B cell (primary cell): ENCODE measurements around the gene MUS81. TPM values are rescaled to one million over a fixed set of nuclear protein-coding genes. Genes with fewer than 3 reads are reported as not detected.

ENCODE experiments used
- ATAC-seq: fragments of 200-7000 bp; cut with Tn5 transposase; one replicate; pipeline ENCODE4 v1.10.0; 2021; ENCODE audit warnings: low read depth, mild to moderate bottlenecking, moderate number of reproducible peaks, moderate library complexity
- CTCF ChIA-PET: fragments of 350-600 bp; sonication (Branson Sonifier 250); formaldehyde crosslinking; loops from one replicate; lab custom pipeline; 2021; ENCODE audit warnings: antibody characterized with exemption, inconsistent platforms; lab: Charles Lee
- POLR2A ChIA-PET: fragments of 350-600 bp; sonication (Branson Sonifier 250); formaldehyde crosslinking; loops from one replicate; lab custom pipeline; 2021; ENCODE audit warnings: antibody characterized with exemption; lab: Charles Lee
- DNase-seq: peaks from one replicate; pipeline ENCODE4 v3.0.0; 2013
- H2AFZ ChIP-seq: 2 replicates; pipeline ENCODE4 v1.6.1; 2012; ENCODE audit warnings: mild to moderate bottlenecking, low read depth, low read length; ENCODE audit not compliant: insufficient read depth, poor library complexity, severe bottlenecking
- H3K27ac ChIP-seq, 2 donors: 1 replicate in 1 of 2; 2 replicates in 1 of 2; pipeline ENCODE4 v1.5.1; 2012 to 2013; ENCODE audit warnings: low read length in 2 of 2, mild to moderate bottlenecking in 2 of 2, moderate library complexity in 1 of 2
- H3K27me3 ChIP-seq, 4 experiments: fragments of 200-600 bp in 1 of 4; sonication (generic) in 1 of 4; replicated peaks in 1 of 4; 1 replicate in 2 of 4; 2 replicates in 2 of 4; pipeline versions ENCODE4 v1.6.1 to v1.7.0; 2013 to 2016; ENCODE audit warnings: low read length in 3 of 4, mild to moderate bottlenecking in 2 of 4, mixed read lengths in 1 of 4, moderate library complexity in 1 of 4; ENCODE audit not compliant: insufficient read depth in 4 of 4, control insufficient read depth in 3 of 4; ENCODE audit errors: control extremely low read depth in 1 of 4
- H3K36me3 ChIP-seq, 2 experiments: replicated peaks in 1 of 2; 1 replicate in 1 of 2; 2 replicates in 1 of 2; pipeline versions ENCODE4 v1.6.1 to v1.7.1; 2013; ENCODE audit warnings: low read length in 1 of 2; ENCODE audit not compliant: insufficient read depth in 2 of 2, control insufficient read depth in 1 of 2; ENCODE audit errors: control extremely low read depth in 1 of 2, extremely low read depth in 1 of 2
- H3K4me1 ChIP-seq, 2 donors: fragments of 200-600 bp in 1 of 2; sonication (generic) in 1 of 2; 1 replicate in 1 of 2; 2 replicates in 1 of 2; pipeline versions ENCODE4 v1.5.1 to v1.6.1; 2013 to 2017; ENCODE audit warnings: low read length in 2 of 2; ENCODE audit not compliant: control insufficient read depth in 2 of 2, insufficient read depth in 2 of 2
- H3K4me2 ChIP-seq: replicated peaks from 2 replicates; pipeline ENCODE3; 2012; ENCODE audit warnings: mild to moderate bottlenecking, low read depth, low read length; ENCODE audit not compliant: poor library complexity, severe bottlenecking
- H3K4me3 ChIP-seq, 5 experiments: fragments of 200-600 bp in 1 of 5; sonication (generic) in 1 of 5; 1 replicate in 3 of 5; 2 replicates in 2 of 5; pipeline versions ENCODE4 v1.5.1 to v1.7.0; 2011 to 2016; ENCODE audit warnings: low read length in 4 of 5, mild to moderate bottlenecking in 4 of 5, low read depth in 2 of 5, control low read depth in 1 of 5, moderate library complexity in 1 of 5; ENCODE audit not compliant: insufficient read depth in 1 of 5; ENCODE audit errors: control extremely low read depth in 1 of 5, extremely low read depth in 1 of 5
- H3K79me2 ChIP-seq: fragments of 200-600 bp; sonication (generic); one replicate; pipeline ENCODE4 v1.6.0; 2016; ENCODE audit warnings: low read length; ENCODE audit not compliant: control insufficient read depth, insufficient read depth
- H3K9ac ChIP-seq: fragments of 200-600 bp; sonication (generic); 2 replicates; pipeline ENCODE4 v1.6.1; 2017; ENCODE audit warnings: mild to moderate bottlenecking, low read length, moderate library complexity
- H3K9me3 ChIP-seq, 3 donors: one replicate each; pipeline versions ENCODE4 v1.6.1 to v1.7.1; 2013; ENCODE audit warnings: low read length in 2 of 3; ENCODE audit not compliant: control insufficient read depth in 2 of 3, insufficient read depth in 1 of 3; ENCODE audit errors: control extremely low read depth in 1 of 3
- H4K20me1 ChIP-seq: 2 replicates; pipeline ENCODE4 v1.6.0; 2012; ENCODE audit warnings: mild to moderate bottlenecking, low read length; ENCODE audit not compliant: insufficient read depth, control insufficient read depth, poor library complexity, severe bottlenecking
- H3K27ac Mint-ChIP-seq: one replicate; pipeline ENCODE4 v1.8.0; 2021; ENCODE audit warnings: mixed read lengths
- H3K27me3 Mint-ChIP-seq: one replicate; pipeline ENCODE4 v1.8.0; 2021; ENCODE audit warnings: mixed read lengths
- H3K4me1 Mint-ChIP-seq: one replicate; pipeline ENCODE4 v1.8.0; 2021; ENCODE audit warnings: mixed read lengths
- H3K4me3 Mint-ChIP-seq: one replicate; pipeline ENCODE4 v1.8.0; 2021; ENCODE audit warnings: mixed read lengths
- H3K9me3 Mint-ChIP-seq: one replicate; pipeline ENCODE4 v1.8.0; 2022; ENCODE audit warnings: mixed read lengths; ENCODE audit not compliant: insufficient read depth
- EZH2 ChIP-seq: IDR thresholded peaks from 2 replicates; pipeline ENCODE4 v1.6.1; 2012; ENCODE audit warnings: borderline replicate concordance, low read depth, mild to moderate bottlenecking, moderate library complexity, low read length; ENCODE audit not compliant: insufficient read depth, poor library complexity, severe bottlenecking
- WGBS: methylation state at CpG from one replicate; pipeline ENCODE4 v1.1.5; 2013; ENCODE audit warnings: missing lambda C conversion rate; ENCODE audit not compliant: insufficient coverage; 5-methylcytosine and 5-hydroxymethylcytosine counted together
- intact Hi-C: fragments of 100-400 bp; cut with micrococcal nuclease; formaldehyde crosslinking; loops from one replicate; pipeline ENCODE4 v1.10.0; 2022
- polyA plus RNA-seq: library from polyadenylated mRNA; depleted of rRNA; stranded (reverse); fragments of >200 nt; gene quantifications from 2 replicates; pipeline ENCODE4 v1.2.3, GENCODE V29; 2012
- total RNA-seq, 2 donors: library from RNA; stranded (reverse); fragments of 120-200 nt in 1 of 2; gene quantifications; 1 replicate in 1 of 2; 2 replicates in 1 of 2; pipeline versions ENCODE4 v1.2.3 to v1.2.4, GENCODE V29; 2013 to 2022
- TF ChIP-seq, protein P1 (sequence below): fragments of 200-600 bp; IDR thresholded peaks from one replicate; pipeline ENCODE4 v1.8.0; 2022; ENCODE audit warnings: antibody characterized with exemption, mild to moderate bottlenecking

Gene MUS81
- total and polyA plus RNA-seq, 2 donors (not counting 1 experiment from before 2014, with no cell fraction given) = 74.5 to 134 TPM

DNA sequence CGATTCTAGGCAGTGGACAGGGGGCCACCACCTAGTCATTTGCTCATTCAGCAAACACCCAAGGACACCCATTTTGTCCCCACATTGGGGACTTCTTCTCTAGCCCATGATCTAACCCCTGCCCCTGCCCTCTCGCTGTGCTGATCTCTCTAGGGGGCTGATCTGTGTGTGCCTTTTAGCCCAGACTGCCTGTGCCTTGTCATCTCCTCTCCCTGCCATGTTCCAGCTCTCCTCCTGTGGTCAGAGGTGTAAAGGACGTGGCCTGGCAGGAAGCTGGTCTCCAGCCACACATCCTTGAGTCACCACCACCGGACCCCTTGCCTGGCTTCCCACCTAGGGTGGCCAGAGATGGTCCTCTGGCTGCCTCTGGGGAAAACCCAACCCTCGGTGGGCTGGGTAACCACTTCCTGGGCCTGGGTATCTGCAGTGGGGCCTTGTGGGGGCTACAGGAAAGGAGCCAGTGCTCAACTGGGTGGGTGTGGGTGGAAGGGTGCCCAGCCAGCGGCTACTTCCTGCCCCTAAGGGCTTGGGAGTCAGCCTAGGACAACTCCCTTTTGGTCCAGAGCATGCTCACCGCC, 20.7 kb downstream of the MUS81 start:
- TF ChIP-seq EZH2 = no peak
- TF ChIP-seq, protein P1, sequence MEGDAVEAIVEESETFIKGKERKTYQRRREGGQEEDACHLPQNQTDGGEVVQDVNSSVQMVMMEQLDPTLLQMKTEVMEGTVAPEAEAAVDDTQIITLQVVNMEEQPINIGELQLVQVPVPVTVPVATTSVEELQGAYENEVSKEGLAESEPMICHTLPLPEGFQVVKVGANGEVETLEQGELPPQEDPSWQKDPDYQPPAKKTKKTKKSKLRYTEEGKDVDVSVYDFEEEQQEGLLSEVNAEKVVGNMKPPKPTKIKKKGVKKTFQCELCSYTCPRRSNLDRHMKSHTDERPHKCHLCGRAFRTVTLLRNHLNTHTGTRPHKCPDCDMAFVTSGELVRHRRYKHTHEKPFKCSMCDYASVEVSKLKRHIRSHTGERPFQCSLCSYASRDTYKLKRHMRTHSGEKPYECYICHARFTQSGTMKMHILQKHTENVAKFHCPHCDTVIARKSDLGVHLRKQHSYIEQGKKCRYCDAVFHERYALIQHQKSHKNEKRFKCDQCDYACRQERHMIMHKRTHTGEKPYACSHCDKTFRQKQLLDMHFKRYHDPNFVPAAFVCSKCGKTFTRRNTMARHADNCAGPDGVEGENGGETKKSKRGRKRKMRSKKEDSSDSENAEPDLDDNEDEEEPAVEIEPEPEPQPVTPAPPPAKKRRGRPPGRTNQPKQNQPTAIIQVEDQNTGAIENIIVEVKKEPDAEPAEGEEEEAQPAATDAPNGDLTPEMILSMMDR = no peak
- Histone ChIP-seq H3K79me2 (peaks cover 19% of the 10 kb centered on the region), H3K27me3 (no peaks in the 10 kb centered on the region), H3K9me3 (no peaks in the 10 kb centered on the region), H3K4me3 (no peak overlapping the region), H3K9ac (no peak overlapping the region), H3K27ac (no peak overlapping the region), H3K36me3 (peaks cover 0 to 26% of the 10 kb centered on the region in 2 experiments), H3K4me2 (peak overlapping the region; percentile 5), H2AFZ (no peak overlapping the region), H4K20me1 (peaks cover 5% of the 10 kb centered on the region), H3K4me1 (peaks cover 10 to 32% of the 10 kb centered on the region in 2 donors)
- DNase-seq (no peak), ATAC-seq (no peak)
- intact Hi-C loops = no loop called here
- Mint-ChIP-seq H3K27me3 (no peaks in the 10 kb centered on the region), H3K4me1 (peaks cover 27% of the 10 kb centered on the region), H3K27ac (peak overlapping the region; percentile 50), H3K9me3 (no peaks in the 10 kb centered on the region), H3K4me3 (no peak overlapping the region)
- CTCF ChIA-PET = interaction anchor here (15.5 kb wide), 1 partner anchor 21 kb away, joined by 244 read pairs; the partner anchor contains the start of genes CFL1 and MUS81
- WGBS = 49% methylated on average over 4 of the region's 7 CpGs
- POLR2A ChIA-PET = interaction anchor here (0.6 to 1.6 kb wide), 3 partner anchors 20 to 170 kb away, joined by 3 to 12 read pairs (median 3); no protein-coding TSS in a partner anchor
